SH-SY5Y (cell line): ENCODE measurements around the gene GTSF1L.

Experiments
- GATA2 ChIP-seq: IDR thresholded peaks from 2 replicates; pipeline ENCODE4 v1.6.1; 2011; ENCODE audit warnings: mild to moderate bottlenecking, low read depth, low read length
- GATA3 ChIP-seq: IDR thresholded peaks from 2 replicates; pipeline ENCODE4 v1.6.1; 2011; ENCODE audit warnings: low read depth, mild to moderate bottlenecking, low read length, moderate library complexity

Gene GTSF1L

GRCh38 chr20:43726811-43727338, at the start of gene GTSF1L:
GTSF1L (minus strand) TSS chr20:43727002; CDS start chr20:43726694, 308 bp downstream.
- no peak for TF ChIP-seq GATA3
- TF ChIP-seq GATA2: no peak

GRCh38 chr20:43774754-43775153, 48.0 kb upstream of the GTSF1L start:
- TF ChIP-seq GATA3 (no peak), GATA2 (no peak)

- TF ChIP-seq GATA3: no peak
- TF ChIP-seq GATA2: no peak
Observed at GRCh38 chr20:43771503-43772190, 44.8 kb upstream of the GTSF1L start.

- TF ChIP-seq GATA2 (no peak), GATA3 (no peak)
Observed at GRCh38 chr20:43770342-43770741, 43.5 kb upstream of the GTSF1L start.

GRCh38 chr20:43767686-43768474, 41.1 kb upstream of the GTSF1L start:
- TF ChIP-seq GATA2: no peak
- TF ChIP-seq GATA3: no peak

- TF ChIP-seq GATA3 (no peak), GATA2 (no peak)
Observed at GRCh38 chr20:43766917-43767316, 40.1 kb upstream of the GTSF1L start.

- TF ChIP-seq GATA2 (no peak), GATA3 (no peak)
Observed at GRCh38 chr20:43766385-43766784, 39.6 kb upstream of the GTSF1L start.

- TF ChIP-seq GATA3 (no peak), GATA2 (no peak)
Observed at GRCh38 chr20:43765916-43766315, 39.1 kb upstream of the GTSF1L start.

GRCh38 chr20:43762911-43763310, 36.1 kb upstream of the GTSF1L start:
- no peak for TF ChIP-seq GATA3
- no peak for TF ChIP-seq GATA2

GRCh38 chr20:43761386-43762340, 34.9 kb upstream of the GTSF1L start:
- TF ChIP-seq GATA2 (no peak), GATA3 (no peak)

GRCh38 chr20:43755851-43756250, 29.0 kb upstream of the GTSF1L start:
- TF ChIP-seq GATA3: no peak
- TF ChIP-seq GATA2: no peak

- no peak for TF ChIP-seq GATA2
- TF ChIP-seq GATA3: no peak
Observed at GRCh38 chr20:43755390-43755789, 28.6 kb upstream of the GTSF1L start.

GRCh38 chr20:43752561-43753301, 25.9 kb upstream of the GTSF1L start:
- TF ChIP-seq GATA2 (no peak), GATA3 (no peak)
